Calu3 (cell line): Measurements from ENCODE around the gene NEK5. TPM values are rescaled to one million over a fixed set of nuclear protein-coding genes. Genes with fewer than 3 reads are reported as not detected.

ENCODE experiments used
- BruUV-seq: library from RNA; stranded (reverse); fragments of 400-500 nt; replicated peaks from 2 replicates; lab custom pipeline; 2021; lab: Mats Ljungman, UMichigan
- CTCF ChIA-PET: fragments of 300-600 bp; sonication (Branson Sonifier 250); formaldehyde crosslinking; loops from one replicate; lab custom pipeline; 2022; ENCODE audit warnings: antibody characterized with exemption; lab: Charles Lee
- DNase-seq: peaks from one replicate; pipeline ENCODE4 v3.0.0; 2022
- H3K27ac Mint-ChIP-seq: one replicate; pipeline ENCODE4 v1.8.0; 2022; ENCODE audit warnings: mixed read lengths; ENCODE audit not compliant: unreplicated experiment
- H3K27me3 Mint-ChIP-seq: one replicate; pipeline ENCODE4 v1.8.0; 2022; ENCODE audit warnings: mixed read lengths; ENCODE audit not compliant: unreplicated experiment
- H3K36me3 Mint-ChIP-seq: one replicate; pipeline ENCODE4 v1.8.0; 2022; ENCODE audit warnings: mild to moderate bottlenecking, moderate library complexity, mixed read lengths; ENCODE audit not compliant: insufficient read depth, unreplicated experiment
- H3K4me1 Mint-ChIP-seq: one replicate; pipeline ENCODE4 v1.8.0; 2022; ENCODE audit warnings: mild to moderate bottlenecking, low read depth, mixed read lengths; ENCODE audit not compliant: unreplicated experiment
- H3K4me3 Mint-ChIP-seq: one replicate; pipeline ENCODE4 v1.8.0; 2022; ENCODE audit warnings: mild to moderate bottlenecking, low read depth, moderate library complexity, mixed read lengths; ENCODE audit not compliant: unreplicated experiment
- H3K9me3 Mint-ChIP-seq: one replicate; pipeline ENCODE4 v1.8.0; 2022; ENCODE audit warnings: low read depth, mixed read lengths; ENCODE audit not compliant: unreplicated experiment
- CTCF ChIP-seq: fragments of 200-600 bp; IDR thresholded peaks from one replicate; pipeline ENCODE4 v1.8.0; 2022; ENCODE audit warnings: antibody characterized with exemption; ENCODE audit not compliant: unreplicated experiment
- intact Hi-C: fragments of 100-400 bp; cut with micrococcal nuclease; formaldehyde crosslinking; loops from one replicate; pipeline ENCODE4 v1.10.0; 2022; ENCODE audit not compliant: unreplicated experiment
- total RNA-seq: library from RNA; stranded (reverse); gene quantifications from 2 replicates; pipeline ENCODE4 v1.2.3, GENCODE V29; 2022

Gene NEK5
- total RNA-seq, 1 experiment from 2014 or later, result 0.38 TPM

- H3K27me3 Mint-ChIP-seq, result peaks cover 22% of the 10 kb centered on the region
- H3K36me3 Mint-ChIP-seq, result no peaks in the 10 kb centered on the region
- no peaks in the 10 kb centered on the region for H3K9me3 Mint-ChIP-seq
- no peak for TF ChIP-seq CTCF
- CTCF ChIA-PET, result no interaction called here
- BruUV-seq, result no TSS peak
- no peak overlapping the region for H3K27ac Mint-ChIP-seq
- intact Hi-C loops, result no loop called here
- H3K4me3 Mint-ChIP-seq, result no peak overlapping the region
- H3K4me1 Mint-ChIP-seq, result peaks cover 24% of the 10 kb centered on the region
- no peak for DNase-seq
Observed at GRCh38 chr13:51995677-51996551, 133.0 kb downstream of the NEK5 start.

GRCh38 chr13:51993713-51994112 is 135.2 kb downstream of the NEK5 start:
- no peak for TF ChIP-seq CTCF
- no TSS peak for BruUV-seq
- no peaks in the 10 kb centered on the region for H3K9me3 Mint-ChIP-seq
- no peak overlapping the region for H3K4me3 Mint-ChIP-seq
- intact Hi-C loops, result no loop called here
- no peaks in the 10 kb centered on the region for H3K27me3 Mint-ChIP-seq
- H3K36me3 Mint-ChIP-seq, result no peaks in the 10 kb centered on the region
- H3K4me1 Mint-ChIP-seq, result peaks cover 8% of the 10 kb centered on the region
- CTCF ChIA-PET, result no interaction called here
- H3K27ac Mint-ChIP-seq, result no peak overlapping the region
- no peak for DNase-seq

GRCh38 chr13:51988988-51989618 is 139.8 kb downstream of the NEK5 start:
- DNase-seq, result no peak
- Mint-ChIP-seq H3K9me3 (no peaks in the 10 kb centered on the region), H3K27me3 (peaks cover 13% of the 10 kb centered on the region), H3K27ac (no peak overlapping the region), H3K4me3 (no peak overlapping the region), H3K4me1 (no peaks in the 10 kb centered on the region), H3K36me3 (no peaks in the 10 kb centered on the region)
- intact Hi-C loops, result no loop called here
- no peak for TF ChIP-seq CTCF
- BruUV-seq, result no TSS peak
- CTCF ChIA-PET, result no interaction called here

Other genes with a start within 250 kb of the NEK5 start
- 5.6 and 6.8 TPM in 2 replicates for gene ATP7B, start 117.6 kb downstream of the NEK5 start, total RNA-seq
- gene ALG11, start 116.7 kb downstream of the NEK5 start, total RNA-seq, result 25.7 and 34.3 TPM in 2 replicates
- gene UTP14C, start 104.4 kb downstream of the NEK5 start, total RNA-seq, result 12.4 and 13.6 TPM in 2 replicates
- gene NEK3, start 30.5 kb upstream of the NEK5 start, total RNA-seq, result 2.7 and 5.1 TPM in 2 replicates